ENCODE data around the gene MGLL.

Gene MGLL

DNA sequence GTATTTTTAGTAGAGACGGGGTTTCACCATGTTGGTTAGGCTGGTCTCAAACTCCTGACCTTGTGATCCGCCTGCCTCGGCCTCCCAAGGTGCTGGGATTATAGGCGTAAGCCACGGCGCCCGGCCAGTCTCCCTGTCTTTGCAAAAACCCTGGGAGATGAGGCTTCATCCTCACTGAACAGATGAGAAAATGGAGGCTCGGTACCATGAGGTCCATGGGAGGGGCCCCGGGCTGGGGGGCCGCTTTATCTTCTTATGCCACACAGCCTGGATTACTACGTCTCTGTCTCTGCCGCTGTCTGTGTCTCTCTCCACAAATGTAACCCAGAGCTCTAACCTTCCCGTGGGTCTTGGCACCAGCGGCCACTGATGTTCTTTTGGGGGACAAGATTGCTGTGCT, 110.4 kb downstream of the MGLL start:
- Histone ChIP-seq H3K79me2 (ENCODE audit: insufficient read depth, low read length) (no peaks in the 10 kb centered on the region), H3K27ac (ENCODE audit: low read depth, low read length) (no peak overlapping the region), H2AFZ (ENCODE audit: low read depth, low read length, severe bottlenecking) (no peak overlapping the region), H3K36me3 (ENCODE audit: low read length) (no peaks in the 10 kb centered on the region), H3K27me3 (ENCODE audit: low read length) (no peaks in the 10 kb centered on the region), H3K4me3 (ENCODE audit: insufficient read depth, low read length, poor library complexity, severe bottlenecking) (no peak overlapping the region), H3K4me2 (ENCODE audit: low read depth, low read length, poor library complexity, severe bottlenecking) (no peak overlapping the region), H3K9ac (ENCODE audit: low read length) (no peak overlapping the region), H3K9me3 (ENCODE audit: insufficient read depth, low read length) (no peaks in the 10 kb centered on the region), H3F3A (ENCODE audit: insufficient read depth) (no peaks in the 10 kb centered on the region), H4K20me1 (ENCODE audit: low read depth, low read length) (no peaks in the 10 kb centered on the region), H3K9me2 (replicated peaks; ENCODE audit: insufficient read depth, low read length) (no peaks in the 10 kb centered on the region)
- TF ChIP-seq EZH2phosphoT487 (conservative IDR thresholded peaks at IDR 0.05; ENCODE audit: low read length): no peak
- TF ChIP-seq, protein P1, sequence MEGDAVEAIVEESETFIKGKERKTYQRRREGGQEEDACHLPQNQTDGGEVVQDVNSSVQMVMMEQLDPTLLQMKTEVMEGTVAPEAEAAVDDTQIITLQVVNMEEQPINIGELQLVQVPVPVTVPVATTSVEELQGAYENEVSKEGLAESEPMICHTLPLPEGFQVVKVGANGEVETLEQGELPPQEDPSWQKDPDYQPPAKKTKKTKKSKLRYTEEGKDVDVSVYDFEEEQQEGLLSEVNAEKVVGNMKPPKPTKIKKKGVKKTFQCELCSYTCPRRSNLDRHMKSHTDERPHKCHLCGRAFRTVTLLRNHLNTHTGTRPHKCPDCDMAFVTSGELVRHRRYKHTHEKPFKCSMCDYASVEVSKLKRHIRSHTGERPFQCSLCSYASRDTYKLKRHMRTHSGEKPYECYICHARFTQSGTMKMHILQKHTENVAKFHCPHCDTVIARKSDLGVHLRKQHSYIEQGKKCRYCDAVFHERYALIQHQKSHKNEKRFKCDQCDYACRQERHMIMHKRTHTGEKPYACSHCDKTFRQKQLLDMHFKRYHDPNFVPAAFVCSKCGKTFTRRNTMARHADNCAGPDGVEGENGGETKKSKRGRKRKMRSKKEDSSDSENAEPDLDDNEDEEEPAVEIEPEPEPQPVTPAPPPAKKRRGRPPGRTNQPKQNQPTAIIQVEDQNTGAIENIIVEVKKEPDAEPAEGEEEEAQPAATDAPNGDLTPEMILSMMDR (IDR thresholded peaks at IDR 0.05; ENCODE audit: insufficient read depth, low read length, poor library complexity, severe bottlenecking): no peak

GRCh38 chr3:127711021-127711695, 111.2 kb downstream of the MGLL start:
- Histone ChIP-seq H4K20me1 (ENCODE audit: low read depth, low read length) (no peaks in the 10 kb centered on the region), H3K4me2 (ENCODE audit: low read depth, low read length, poor library complexity, severe bottlenecking) (no peak overlapping the region), H3K9me2 (replicated peaks; ENCODE audit: insufficient read depth, low read length) (no peaks in the 10 kb centered on the region), H3K27ac (ENCODE audit: low read depth, low read length) (no peak overlapping the region), H3K4me3 (ENCODE audit: insufficient read depth, low read length, poor library complexity, severe bottlenecking) (no peak overlapping the region), H3F3A (ENCODE audit: insufficient read depth) (no peaks in the 10 kb centered on the region), H3K9me3 (ENCODE audit: insufficient read depth, low read length) (no peaks in the 10 kb centered on the region), H3K9ac (ENCODE audit: low read length) (no peak overlapping the region), H3K27me3 (ENCODE audit: low read length) (no peaks in the 10 kb centered on the region), H3K36me3 (ENCODE audit: low read length) (no peaks in the 10 kb centered on the region), H3K79me2 (ENCODE audit: insufficient read depth, low read length) (no peaks in the 10 kb centered on the region), H2AFZ (ENCODE audit: low read depth, low read length, severe bottlenecking) (no peak overlapping the region)
- TF ChIP-seq, protein P1 (IDR thresholded peaks at IDR 0.05; ENCODE audit: insufficient read depth, low read length, poor library complexity, severe bottlenecking): no peak
- no peak for TF ChIP-seq EZH2phosphoT487 (conservative IDR thresholded peaks at IDR 0.05; ENCODE audit: low read length)

GRCh38 chr3:127710155-127710941, 112.0 kb downstream of the MGLL start:
- no peaks in the 10 kb centered on the region for H3K9me3 ChIP-seq (ENCODE audit: insufficient read depth, low read length)
- no peaks in the 10 kb centered on the region for H3K36me3 ChIP-seq (ENCODE audit: low read length)
- no peaks in the 10 kb centered on the region for H3F3A ChIP-seq (ENCODE audit: insufficient read depth)
- H3K27me3 ChIP-seq (ENCODE audit: low read length): no peaks in the 10 kb centered on the region
- TF ChIP-seq, protein P1 (IDR thresholded peaks at IDR 0.05; ENCODE audit: insufficient read depth, low read length, poor library complexity, severe bottlenecking): no peak
- TF ChIP-seq EZH2phosphoT487 (conservative IDR thresholded peaks at IDR 0.05; ENCODE audit: low read length): no peak
- no peaks in the 10 kb centered on the region for H3K79me2 ChIP-seq (ENCODE audit: insufficient read depth, low read length)
- no peak overlapping the region for H3K4me2 ChIP-seq (ENCODE audit: low read depth, low read length, poor library complexity, severe bottlenecking)
- no peak overlapping the region for H2AFZ ChIP-seq (ENCODE audit: low read depth, low read length, severe bottlenecking)
- H3K4me3 ChIP-seq (ENCODE audit: insufficient read depth, low read length, poor library complexity, severe bottlenecking): no peak overlapping the region
- H3K9me2 ChIP-seq (replicated peaks; ENCODE audit: insufficient read depth, low read length): no peaks in the 10 kb centered on the region
- H3K9ac ChIP-seq (ENCODE audit: low read length): no peak overlapping the region
- no peak overlapping the region for H3K27ac ChIP-seq (ENCODE audit: low read depth, low read length)
- H4K20me1 ChIP-seq (ENCODE audit: low read depth, low read length): no peaks in the 10 kb centered on the region
